22Rv1 (cell line): ENCODE data around the gene NOLC1.

ENCODE experiments used
- CTCF ChIP-seq: fragments of 450-650 bp; IDR thresholded peaks from 2 replicates; pipeline ENCODE4 v1.5.1; 2017; ENCODE audit warnings: mild to moderate bottlenecking
- ZFX ChIP-seq: fragments of 450-650 bp; IDR thresholded peaks from 2 replicates; pipeline ENCODE4 v1.6.1; 2017; ENCODE audit warnings: antibody characterized with exemption, borderline replicate concordance

- no peak for TF ChIP-seq CTCF
- no peak for TF ChIP-seq ZFX
Observed at GRCh38 chr10:102134416-102134815, 17.8 kb upstream of the NOLC1 start.
